Measurements from ENCODE around the gene SORCS2.

The SORCS2 gene

DNA sequence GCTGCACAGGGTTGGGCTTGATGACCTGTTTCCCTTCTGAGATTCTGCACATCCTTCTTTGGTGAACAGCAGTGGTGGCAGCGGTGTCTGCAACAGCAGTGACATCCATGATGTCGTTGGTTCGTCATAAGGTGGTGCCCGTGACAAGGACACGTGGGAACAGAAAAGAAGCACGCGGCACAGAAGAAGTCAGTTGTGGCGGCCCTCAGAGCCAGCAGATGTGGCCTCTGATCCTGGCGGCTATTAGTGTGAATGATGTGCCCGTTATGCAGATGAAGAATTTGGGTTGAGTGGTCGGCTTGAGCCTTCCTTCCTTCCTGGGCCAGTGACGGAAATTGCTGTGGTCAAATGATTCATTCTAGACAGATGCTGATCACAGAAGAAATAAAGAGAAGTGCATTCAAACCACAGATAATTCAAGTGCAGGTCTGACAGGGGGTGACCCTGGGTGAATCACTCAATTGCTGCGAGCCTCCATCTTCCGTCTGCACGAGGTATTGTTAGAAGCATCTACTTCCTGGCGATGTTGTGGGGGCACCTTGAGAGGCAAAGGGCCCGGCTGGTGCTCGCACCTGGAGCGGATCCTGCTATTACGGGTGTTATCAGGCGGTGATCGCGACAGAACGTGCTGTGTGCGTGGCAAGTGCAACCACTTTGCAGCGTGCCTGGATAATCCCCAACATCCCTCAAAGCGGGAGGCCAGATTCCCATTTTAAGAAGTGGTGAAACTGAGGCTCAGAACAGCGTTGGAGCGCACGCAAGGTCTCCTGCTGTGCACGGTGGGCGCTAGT, 457.6 kb downstream of the SORCS2 start:
- no peak for DNase-seq

GRCh38 chr4:7650606-7651385, 458.5 kb downstream of the SORCS2 start:
- no peak for DNase-seq

- DNase-seq, result no peak
Measured at GRCh38 chr4:7651461-7651921, 459.2 kb downstream of the SORCS2 start.

DNA sequence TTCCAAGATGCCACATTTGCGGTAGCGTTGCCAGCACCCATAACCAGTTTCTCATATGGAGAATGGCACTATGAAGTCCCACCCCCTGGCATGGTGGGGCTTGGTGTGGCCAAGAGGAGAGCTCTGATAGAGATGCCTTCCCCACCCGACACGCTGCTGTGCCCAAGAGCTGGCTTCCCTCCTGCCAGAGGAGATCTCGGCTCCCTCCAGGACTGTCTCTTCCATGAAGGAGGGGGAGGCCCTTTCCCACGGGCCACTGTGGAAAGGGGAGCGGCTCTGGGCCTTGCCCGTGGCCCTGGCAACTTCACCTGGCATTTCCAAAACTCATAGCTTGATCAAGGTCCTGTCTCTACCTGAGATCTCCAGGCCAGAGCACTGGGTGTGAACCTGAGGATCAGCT, 459.7 kb downstream of the SORCS2 start:
- DNase-seq, result no peak

- DNase-seq, result no peak
Measured at GRCh38 chr4:7652451-7652881, 460.1 kb downstream of the SORCS2 start.

DNA sequence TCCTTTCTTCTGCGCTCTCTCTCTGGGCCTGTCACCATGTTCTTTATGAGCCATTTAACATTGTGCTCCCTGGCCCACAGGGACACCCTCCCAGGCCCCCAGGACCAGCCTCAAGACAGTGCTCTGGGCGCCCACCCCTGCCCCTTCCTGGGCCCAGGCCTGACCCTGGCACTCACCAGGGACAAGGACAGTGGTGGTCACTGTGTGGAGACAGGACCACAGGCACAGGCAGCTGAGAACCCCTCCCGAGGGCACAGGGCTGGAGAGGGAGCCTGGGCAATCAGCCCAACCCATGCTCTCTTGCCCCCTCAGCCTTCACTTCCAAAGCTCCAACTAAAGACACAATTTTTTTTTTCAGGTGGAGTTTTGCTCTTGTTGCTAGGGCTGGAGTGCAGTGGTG, 460.6 kb downstream of the SORCS2 start:
- DNase-seq, result no peak

DNA sequence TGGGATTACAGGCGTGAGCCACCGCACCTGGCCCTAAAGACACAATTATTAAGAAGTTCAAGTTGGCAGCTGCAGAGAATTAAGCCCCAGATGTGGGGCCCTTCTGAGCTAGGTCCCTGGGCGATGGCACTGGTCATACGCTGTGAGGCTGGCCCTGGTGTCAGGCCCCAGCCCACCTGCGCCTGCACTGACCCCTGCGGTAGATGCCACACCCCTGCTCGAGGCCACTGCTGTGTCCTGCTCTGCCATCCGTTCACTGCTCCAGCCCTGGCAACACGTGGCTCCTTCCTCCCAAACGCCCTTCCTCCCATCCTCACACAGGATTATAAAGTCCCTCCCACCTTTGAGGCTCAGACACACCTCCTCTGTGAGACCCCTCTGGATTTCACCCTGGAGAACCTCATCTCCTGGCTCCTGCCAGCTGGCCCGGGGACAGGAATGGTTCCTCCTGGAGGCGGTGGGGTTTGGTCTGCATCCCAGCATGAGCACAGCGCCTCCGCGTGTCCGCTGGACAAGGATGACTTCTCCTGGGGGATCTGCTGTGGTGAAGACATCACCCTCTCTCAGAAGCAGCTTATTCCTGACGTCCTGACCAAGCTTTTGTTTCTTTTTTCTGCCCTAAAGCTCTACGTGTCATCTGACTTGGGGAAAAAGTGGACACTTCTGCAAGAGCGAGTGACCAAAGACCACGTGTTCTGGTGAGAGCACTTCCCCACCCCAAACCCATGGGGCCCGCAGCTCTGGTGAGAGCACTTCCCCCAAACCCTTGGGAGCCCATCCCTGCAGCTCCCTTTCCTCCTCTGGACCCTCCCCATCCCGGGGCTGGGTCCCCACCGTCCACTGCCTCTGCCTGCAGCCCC, 461.4 kb downstream of the SORCS2 start:
- DNase-seq, result no peak

DNA sequence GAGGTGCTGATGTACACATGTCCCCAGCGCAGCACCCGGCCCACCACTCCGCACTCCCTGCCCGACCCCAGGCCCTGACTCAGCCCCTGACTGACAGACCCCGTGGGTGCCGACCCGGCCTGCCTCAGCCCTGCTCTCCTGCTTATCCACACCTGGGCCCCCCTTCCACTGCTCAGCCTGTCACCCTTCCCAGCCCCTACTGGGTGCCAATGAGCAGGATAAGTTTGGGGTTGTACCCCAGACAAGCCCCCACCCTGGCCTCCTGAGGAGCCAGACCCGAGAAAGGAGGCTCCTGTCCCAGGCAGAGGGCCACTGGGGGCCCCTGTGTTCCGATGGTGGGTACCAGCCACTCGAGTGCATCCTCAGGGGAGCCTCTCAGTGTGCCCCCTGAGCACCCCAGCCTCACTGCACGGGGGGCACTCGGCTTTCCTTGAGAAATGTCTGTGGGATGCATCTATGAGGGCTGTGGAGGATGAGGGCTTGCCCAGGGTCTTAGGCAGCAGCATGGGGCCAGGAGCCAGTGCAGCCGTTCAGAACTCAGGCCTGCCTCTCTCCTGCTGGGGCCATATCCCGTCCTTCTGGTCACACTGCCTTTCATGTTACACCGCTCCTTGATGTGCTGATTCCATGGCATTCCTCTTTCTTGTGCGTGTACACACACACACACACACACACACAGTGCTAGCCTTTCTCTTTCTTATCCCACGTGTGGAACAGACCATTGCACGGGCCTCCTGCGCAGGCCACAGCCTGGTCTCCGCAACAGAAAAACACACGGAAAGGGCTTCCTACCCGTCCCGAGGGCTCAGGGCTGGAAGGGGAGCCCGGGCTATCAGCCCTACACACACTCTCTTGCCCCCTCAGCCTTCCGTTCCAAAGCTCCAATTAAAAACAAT, 462.5 kb downstream of the SORCS2 start:
- DNase-seq, result no peak

GRCh38 chr4:7655511-7656243, 463.3 kb downstream of the SORCS2 start:
- no peak for DNase-seq

DNA sequence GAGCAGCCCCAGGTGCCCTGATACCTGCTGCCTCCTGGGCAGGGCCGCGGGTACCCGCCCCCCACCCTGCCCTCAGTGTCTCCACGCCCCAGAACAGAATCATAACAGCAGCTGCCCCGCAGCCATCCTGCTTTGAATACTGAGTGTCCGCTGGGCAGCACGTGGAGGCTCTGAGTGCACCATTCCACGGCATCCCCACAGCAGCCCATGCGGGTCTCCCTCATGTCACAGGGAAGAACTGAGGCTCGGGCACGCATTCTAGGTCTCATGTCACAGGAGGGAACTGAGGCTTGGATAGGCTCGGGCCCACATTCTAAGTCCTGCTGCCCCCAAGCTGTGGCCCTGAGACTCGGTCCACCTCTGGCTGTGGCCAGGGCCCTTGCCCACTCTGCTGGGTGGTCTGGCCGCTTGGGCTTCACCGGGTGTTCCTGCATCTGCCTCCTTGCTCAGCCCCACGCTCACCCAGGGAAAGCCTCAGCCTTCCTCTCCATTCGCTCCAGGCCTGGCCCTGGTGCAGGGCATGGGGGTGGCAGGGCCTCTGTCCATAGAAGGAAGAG, 464.0 kb downstream of the SORCS2 start:
- no peak for DNase-seq

- DNase-seq, result no peak
Measured at GRCh38 chr4:7657545-7658297, 465.4 kb downstream of the SORCS2 start.

DNA sequence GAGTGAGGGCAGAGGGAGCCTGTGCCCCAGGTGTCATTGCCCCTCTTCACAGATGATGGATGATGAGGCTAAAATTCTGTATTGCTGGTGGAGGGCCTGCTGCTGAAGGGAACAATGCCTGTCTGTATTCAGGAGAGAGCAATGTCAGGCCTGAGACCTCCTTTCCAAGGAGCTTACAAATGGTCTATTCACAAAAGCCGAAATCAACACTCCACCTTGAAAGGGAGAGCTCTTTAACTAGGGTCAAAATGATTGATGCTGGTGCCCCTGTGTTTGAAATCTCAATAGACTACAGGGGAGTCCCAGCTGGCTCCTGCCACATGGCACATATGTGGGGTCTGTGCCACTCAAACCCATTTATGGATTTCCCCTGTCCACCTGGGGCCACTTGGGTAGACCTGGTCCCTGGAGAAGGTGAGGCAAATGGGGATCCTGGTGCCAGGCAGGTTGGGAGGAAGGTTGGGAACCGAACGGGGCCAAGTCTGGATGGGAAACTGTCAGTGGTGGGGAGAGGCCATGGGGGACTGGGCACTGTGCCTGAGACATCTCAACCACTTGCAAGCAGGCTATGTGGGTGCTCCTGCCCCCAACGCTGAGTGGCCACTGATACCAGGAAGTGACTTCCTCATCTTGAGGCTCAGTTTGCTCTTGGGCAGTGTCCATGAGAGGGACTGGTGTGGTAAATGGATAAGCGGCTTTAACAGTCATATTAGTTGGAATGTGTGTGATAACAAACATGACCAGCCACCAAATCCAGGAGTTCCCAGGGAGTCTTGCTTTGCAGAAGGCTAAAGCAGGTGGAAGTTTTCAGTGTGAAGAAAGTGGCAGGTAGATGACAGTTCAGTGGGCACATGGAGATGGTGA, 466.2 kb downstream of the SORCS2 start:
- DNase-seq, result no peak

DNA sequence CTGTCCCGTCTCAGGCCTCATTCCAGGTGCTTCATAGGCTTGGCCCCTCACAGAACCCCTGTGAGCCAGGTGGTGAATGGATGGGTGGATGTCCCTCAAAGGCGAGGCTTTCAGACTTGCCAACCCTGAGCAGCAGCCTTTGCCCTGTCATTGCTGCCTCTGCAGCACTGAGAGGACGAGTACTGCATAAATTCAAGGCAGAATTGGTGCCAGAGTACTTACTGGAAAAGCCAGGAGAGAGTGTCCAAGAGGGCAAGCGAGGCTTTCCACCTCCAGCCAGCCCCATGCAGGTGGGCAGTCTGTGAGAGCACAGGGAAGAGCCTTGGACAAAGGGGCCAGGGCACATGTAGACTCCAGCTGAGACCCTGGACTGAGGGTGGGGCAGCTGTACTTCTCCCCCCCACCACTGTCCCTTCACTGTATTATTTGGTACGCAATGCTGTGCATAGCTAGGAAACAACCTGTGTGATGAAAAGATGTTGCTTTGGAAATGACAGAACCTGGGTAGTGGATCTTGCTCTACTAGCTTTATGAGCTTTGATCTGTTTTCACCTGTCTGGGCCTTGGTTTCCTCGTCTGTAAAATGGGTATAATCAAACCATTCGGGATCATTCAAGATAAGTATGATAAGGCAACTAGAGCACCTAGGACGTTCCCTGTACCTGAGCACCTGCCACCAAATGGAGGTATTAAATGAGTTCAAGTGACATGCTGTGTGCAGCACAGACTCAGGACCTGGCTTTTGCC, 467.3 kb downstream of the SORCS2 start:
- no peak for DNase-seq

- no peak for DNase-seq
Measured at GRCh38 chr4:7660176-7661039, 468.1 kb downstream of the SORCS2 start.

GRCh38 chr4:7661066-7661748, 468.9 kb downstream of the SORCS2 start:
- DNase-seq, result no peak

DNA sequence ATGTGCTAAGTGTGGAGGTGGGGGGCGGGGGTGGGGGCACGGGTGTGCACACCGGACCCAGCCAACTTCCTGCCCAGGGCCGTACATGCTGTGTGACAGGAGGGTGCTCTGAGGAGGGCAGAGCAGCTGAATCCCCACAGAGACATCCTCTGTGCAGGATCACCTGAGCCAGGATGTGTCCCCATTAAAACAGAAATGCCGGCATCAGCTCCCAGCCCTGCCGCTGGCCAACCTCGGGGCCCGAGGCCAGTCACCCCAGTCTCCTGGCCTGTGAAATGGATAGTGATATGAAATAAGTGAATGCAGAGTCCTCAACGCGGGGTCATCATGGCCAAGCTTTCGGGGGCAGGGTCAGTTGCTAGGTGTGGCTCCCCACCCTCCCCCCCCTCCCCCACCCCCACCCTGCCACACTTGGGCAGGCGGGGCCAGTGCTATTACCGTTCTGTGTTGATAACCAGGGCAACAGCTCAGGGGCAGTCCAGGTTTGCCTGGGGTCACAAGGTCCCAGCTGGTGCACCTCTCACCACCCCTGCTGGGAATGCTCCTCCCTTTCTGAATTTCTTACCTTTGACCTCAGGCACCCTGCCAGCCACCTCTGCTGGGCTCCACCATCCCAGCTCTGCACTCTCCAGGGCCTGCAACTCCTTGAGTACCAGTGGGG, 469.6 kb downstream of the SORCS2 start:
- DNase-seq, result no peak

All from NCI-H1694 treated with DMSO at 0.1 percent for 48 hours (cell line).